Thyroid gland (tissue), 4 donors: ENCODE data around the gene SENP2. TPM values are rescaled to one million over a fixed set of nuclear protein-coding genes. Genes with fewer than 3 reads are reported as not detected.
A peak's percentile ranks its signal among the peaks of the same experiment; 100 is the strongest.

ENCODE experiments used
- DNase-seq, 2 donors: peaks; one replicate each; pipeline ENCODE4 v3.0.0-alpha.2; 2019
- H3K27ac ChIP-seq, 3 donors: fragments of 200-600 bp; sonication (generic); 1 replicate in 2 of 3; 2 replicates in 1 of 3; pipeline ENCODE4 v1.5.1; 2016 to 2019; ENCODE audit warnings: mild to moderate bottlenecking in 1 of 3, moderate library complexity in 1 of 3
- H3K27me3 ChIP-seq: fragments of 200-600 bp; sonication (generic); one replicate; pipeline ENCODE4 v1.5.1; 2019
- H3K36me3 ChIP-seq, 2 donors: fragments of 200-600 bp; sonication (generic); one replicate each; pipeline ENCODE4 v1.5.1; 2016 to 2019
- H3K4me1 ChIP-seq, 2 donors: fragments of 200-600 bp; sonication (generic); one replicate each; pipeline ENCODE4 v1.5.1; 2017 to 2019
- H3K4me3 ChIP-seq, 3 donors: fragments of 200-600 bp; sonication (generic); replicated peaks in 1 of 3; 1 replicate in 2 of 3; 2 replicates in 1 of 3; pipeline ENCODE4 v1.5.1; 2016; ENCODE audit warnings: mild to moderate bottlenecking in 1 of 3
- H3K9me3 ChIP-seq: fragments of 200-600 bp; sonication (generic); one replicate; pipeline ENCODE4 v1.5.1; 2017
- CTCF ChIP-seq, 6 experiments: fragments of 200-600 bp in 3 of 6; fragments of 450-650 bp in 3 of 6; sonication (generic) in 3 of 6; IDR thresholded peaks; one replicate each; pipeline ENCODE4 v1.5.1; 2016 to 2019; ENCODE audit warnings: antibody characterized with exemption in 6 of 6, mild to moderate bottlenecking in 2 of 6, inconsistent platforms in 1 of 6, moderate library complexity in 1 of 6
- POLR2A ChIP-seq, 2 donors: fragments of 450-650 bp; IDR thresholded peaks; one replicate each; pipeline ENCODE4 v1.6.1; 2017; ENCODE audit warnings: antibody characterized with exemption in 2 of 2, mild to moderate bottlenecking in 2 of 2, moderate library complexity in 1 of 2
- whole genome bisulfite sequencing, 2 donors: methylation state at CpG; one replicate each; pipeline ENCODE4 v1.1.5; 2017; 5-methylcytosine and 5-hydroxymethylcytosine counted together
- intact Hi-C: fragments of 100-400 bp; cut with DNase I; formaldehyde crosslinking; loops from one replicate; pipeline ENCODE4 v1.15.1; 2023
- total RNA-seq, 4 donors: library from RNA; depleted of rRNA; stranded (reverse); fragments of >200 nt; gene quantifications; one replicate each; pipeline ENCODE4 v1.2.3, GENCODE V29; 2016

The SENP2 gene
- total RNA-seq, 4 donors from 2014 or later: 34.0 to 82.9 (median 39.6) TPM

GRCh38 chr3:185656321-185656840 is 70.3 kb downstream of the SENP2 start:
- Histone ChIP-seq H3K27ac (peak overlapping the region in 2 of 3 donors; percentile 73 to 78), H3K36me3 (peaks cover 0 to 2% of the 10 kb centered on the region in 2 donors), H3K9me3 (no peaks in the 10 kb centered on the region), H3K4me1 (peaks cover 0 to 19% of the 10 kb centered on the region in 2 donors), H3K4me3 (no peak overlapping the region), H3K27me3 (no peaks in the 10 kb centered on the region)
- intact Hi-C loops: no loop called here
- peak in 1 of 2 donors; percentile 12 for DNase-seq
- no peak for TF ChIP-seq CTCF (IDR thresholded peaks at IDR 0.05)
- TF ChIP-seq POLR2A (IDR thresholded peaks at IDR 0.05): no peak
- 84 to 86% methylated on average over 8 of the region's 8 CpGs for WGBS, 2 donors

- intact Hi-C loops: no loop called here
These were observed 71.1 kb downstream of the SENP2 start for GRCh38 chr3:185657211-185657610.

GRCh38 chr3:185657691-185658503 is 71.8 kb downstream of the SENP2 start:
- peaks cover 0 to 2% of the 10 kb centered on the region in 2 donors for H3K36me3 ChIP-seq
- no peak for DNase-seq
- no peaks in the 10 kb centered on the region for H3K27me3 ChIP-seq
- no peaks in the 10 kb centered on the region for H3K9me3 ChIP-seq
- 90 to 92% methylated on average over 15 of the region's 15 CpGs for WGBS, 2 donors
- intact Hi-C loops: no loop called here
- TF ChIP-seq POLR2A (IDR thresholded peaks at IDR 0.05) (no peak), CTCF (IDR thresholded peaks at IDR 0.05) (no peak)
- H3K4me3 ChIP-seq: no peak overlapping the region
- peak overlapping the region; percentile 7 to 75 (median 66) for H3K27ac ChIP-seq
- peaks cover 0 to 19% of the 10 kb centered on the region in 2 donors for H3K4me1 ChIP-seq

More at GRCh38 chr3:185657211-185657610, 71.1 kb downstream of the SENP2 start:
- Histone ChIP-seq H3K9me3 (no peaks in the 10 kb centered on the region), H3K27me3 (no peaks in the 10 kb centered on the region), H3K4me1 (peaks cover 0 to 19% of the 10 kb centered on the region in 2 donors), H3K27ac (peak overlapping the region in 2 of 3 donors; percentile 66 to 75), H3K4me3 (no peak overlapping the region), H3K36me3 (peaks cover 0 to 2% of the 10 kb centered on the region in 2 donors)
- WGBS, 2 donors: 93 to 97% methylated on average over 12 of the region's 12 CpGs
- TF ChIP-seq CTCF (IDR thresholded peaks at IDR 0.05): no peak
- TF ChIP-seq POLR2A (IDR thresholded peaks at IDR 0.05): no peak
- no peak for DNase-seq

- Histone ChIP-seq H3K4me3 (no peak overlapping the region), H3K4me1 (peaks cover 0 to 19% of the 10 kb centered on the region in 2 donors), H3K27ac (peak overlapping the region; percentile 7 to 75 (median 66)), H3K9me3 (no peaks in the 10 kb centered on the region), H3K36me3 (peaks cover 0 to 2% of the 10 kb centered on the region in 2 donors), H3K27me3 (no peaks in the 10 kb centered on the region)
- TF ChIP-seq POLR2A (IDR thresholded peaks at IDR 0.05): no peak
- no peak for TF ChIP-seq CTCF (IDR thresholded peaks at IDR 0.05)
- DNase-seq: peak; percentile 23 to 42
- intact Hi-C loops: no loop called here
- 57 to 68% methylated on average over 8 of the region's 8 CpGs for WGBS, 2 donors
These were observed 72.4 kb downstream of the SENP2 start for GRCh38 chr3:185658504-185658912.

- H3K4me3 ChIP-seq: no peak overlapping the region
- DNase-seq: no peak
- H3K36me3 ChIP-seq: peaks cover 0 to 2% of the 10 kb centered on the region in 2 donors
- no peaks in the 10 kb centered on the region for H3K9me3 ChIP-seq
- WGBS, 2 donors: 75 to 95% methylated on average over 1 of the region's 1 CpG
- H3K27me3 ChIP-seq: no peaks in the 10 kb centered on the region
- H3K27ac ChIP-seq: peak overlapping the region in 2 of 3 donors; percentile 28 to 62
- TF ChIP-seq POLR2A (IDR thresholded peaks at IDR 0.05) (no peak), CTCF (IDR thresholded peaks at IDR 0.05) (no peak)
- peaks cover 0 to 19% of the 10 kb centered on the region in 2 donors for H3K4me1 ChIP-seq
- intact Hi-C loops: no loop called here
These were observed 72.8 kb downstream of the SENP2 start for GRCh38 chr3:185658943-185659342.
